Measurements from ENCODE around the gene UGT1A6.

The UGT1A6 gene

GRCh38 chr2:233764264-233764663 lies 71.6 kb downstream of the UGT1A6 start:
- peak; percentile 85 for FAIRE-seq
- DNase-seq (ENCODE audit: low spot score) = peak; percentile 58

- no peak for DNase-seq (ENCODE audit: low spot score)
- FAIRE-seq = no peak
Observed at GRCh38 chr2:233764761-233765160, 72.1 kb downstream of the UGT1A6 start.

DNA sequence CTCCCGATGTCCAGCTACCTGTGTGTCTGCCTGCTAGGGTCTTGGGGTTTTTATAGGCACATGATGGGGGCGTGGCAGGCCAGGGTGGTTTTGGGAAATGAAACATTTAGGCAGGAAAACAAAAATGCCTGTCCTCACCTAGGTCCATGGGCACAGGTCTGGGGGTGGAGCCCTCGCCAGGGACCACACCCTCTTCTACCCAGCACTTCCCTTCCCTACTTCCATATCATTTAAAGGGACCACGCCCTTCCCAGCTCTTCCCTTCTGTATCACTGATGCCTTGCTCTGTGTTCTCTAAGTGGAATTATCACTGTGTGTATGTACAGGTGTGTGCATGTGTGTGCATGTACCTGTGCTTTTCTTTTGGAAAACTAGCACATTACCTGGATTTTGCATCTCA lies 73.7 kb downstream of the UGT1A6 start:
- FAIRE-seq (no peak), DNase-seq (ENCODE audit: low spot score) (no peak)

DNA sequence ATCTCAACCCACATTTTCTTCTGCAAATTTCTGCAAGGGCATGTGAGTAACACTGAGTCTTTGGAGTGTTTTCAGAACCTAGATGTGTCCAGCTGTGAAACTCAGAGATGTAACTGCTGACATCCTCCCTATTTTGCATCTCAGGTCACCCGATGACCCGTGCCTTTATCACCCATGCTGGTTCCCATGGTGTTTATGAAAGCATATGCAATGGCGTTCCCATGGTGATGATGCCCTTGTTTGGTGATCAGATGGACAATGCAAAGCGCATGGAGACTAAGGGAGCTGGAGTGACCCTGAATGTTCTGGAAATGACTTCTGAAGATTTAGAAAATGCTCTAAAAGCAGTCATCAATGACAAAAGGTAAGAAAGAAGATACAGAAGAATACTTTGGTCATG lies 75.4 kb downstream of the UGT1A6 start:
- no peak for FAIRE-seq

DNA sequence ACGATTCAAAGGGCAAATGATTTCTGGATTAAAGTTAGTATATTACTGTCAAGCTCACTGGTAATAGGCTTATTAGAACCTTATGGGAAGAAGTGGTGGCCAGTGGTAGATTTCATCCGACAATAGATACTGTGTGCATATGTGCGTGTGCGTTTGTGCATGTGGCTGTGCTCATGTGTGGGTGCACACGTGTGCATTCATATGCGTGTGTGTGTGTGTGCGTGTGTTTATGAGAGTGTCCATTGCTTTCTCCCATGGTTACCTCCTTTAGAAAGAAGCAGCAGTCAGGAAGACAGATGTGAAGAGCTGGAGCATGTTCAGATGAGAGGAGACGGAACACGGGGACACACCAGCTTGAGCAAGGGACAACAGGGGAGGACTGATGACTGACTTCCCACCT lies 76.6 kb downstream of the UGT1A6 start:
- no peak for DNase-seq (ENCODE audit: low spot score)
- FAIRE-seq = no peak

More for the DNA sequence above, 75.4 kb downstream of the UGT1A6 start:
- DNase-seq (ENCODE audit: low spot score) = no peak

- DNase-seq (ENCODE audit: low spot score) (no peak), FAIRE-seq (no peak)
Observed at GRCh38 chr2:233772153-233772552, 79.5 kb downstream of the UGT1A6 start.

DNA sequence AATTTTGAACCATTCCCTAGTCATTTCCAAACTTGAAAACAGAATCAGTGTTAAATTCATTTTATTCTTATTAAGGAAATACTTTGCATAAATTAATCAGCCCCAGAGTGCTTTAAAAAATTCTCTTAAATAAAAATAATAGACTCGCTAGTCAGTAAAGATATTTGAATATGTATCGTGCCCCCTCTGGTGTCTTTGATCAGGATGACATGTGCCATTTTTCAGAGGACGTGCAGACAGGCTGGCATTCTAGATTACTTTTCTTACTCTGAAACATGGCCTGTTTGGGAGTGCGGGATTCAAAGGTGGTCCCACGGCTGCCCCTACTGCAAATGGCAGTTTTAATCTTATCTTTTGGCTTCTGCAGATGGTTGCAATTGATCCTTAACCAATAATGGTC lies 79.9 kb downstream of the UGT1A6 start:
- FAIRE-seq (no peak), DNase-seq (ENCODE audit: low spot score) (no peak)

GRCh38 chr2:233773854-233774253 lies 81.2 kb downstream of the UGT1A6 start:
- DNase-seq (ENCODE audit: low spot score) = no peak
- no peak for FAIRE-seq

DNA sequence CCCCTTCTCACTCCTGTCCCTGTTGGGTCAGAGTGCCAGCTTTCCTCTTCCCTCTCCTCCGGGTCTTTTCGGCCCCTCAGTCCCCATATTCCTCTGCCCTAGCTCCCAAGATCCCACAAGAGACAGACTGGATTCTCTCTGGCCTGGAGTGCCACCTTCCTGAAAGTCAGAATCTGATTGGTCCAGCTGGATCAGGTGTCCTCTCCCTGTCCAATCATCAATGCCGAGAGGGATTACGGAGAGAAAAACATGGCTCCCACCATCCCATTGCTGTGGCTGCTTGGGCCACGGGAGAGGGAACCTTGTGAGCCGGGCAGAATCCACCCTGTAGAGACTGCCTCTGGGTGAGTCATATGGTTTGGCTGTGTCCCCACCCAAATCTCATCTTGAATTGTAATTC lies 82.7 kb downstream of the UGT1A6 start:
- DNase-seq (ENCODE audit: low spot score) (no peak), FAIRE-seq (no peak)

DNA sequence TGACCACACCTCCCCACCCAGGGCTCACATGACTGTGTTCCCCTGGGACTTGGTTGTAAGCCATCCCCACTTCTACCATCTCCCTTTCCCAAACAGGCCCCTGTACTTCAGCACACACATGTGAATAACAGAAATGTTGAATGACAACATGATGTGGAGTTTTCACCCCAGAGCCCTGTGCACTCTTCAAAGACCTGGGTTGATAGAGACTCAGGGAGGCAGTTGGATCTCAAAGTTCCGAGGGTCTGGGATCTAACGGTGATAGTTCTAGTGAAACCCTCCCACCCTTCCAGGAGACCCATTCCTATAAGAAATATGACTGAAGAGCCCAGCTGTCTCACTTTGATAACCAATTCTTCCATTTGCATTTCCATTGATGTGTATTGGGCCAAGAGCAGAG lies 85.3 kb downstream of the UGT1A6 start, which contains the start of gene MROH2A:
MROH2A (plus strand) TSS at position 301 of the 400 bp plus-strand sequence. CDS start 1,029 bp downstream, outside the sequence.
- FAIRE-seq (no peak), DNase-seq (ENCODE audit: low spot score) (no peak)

- DNase-seq (ENCODE audit: low spot score) (no peak), FAIRE-seq (no peak)
Observed at GRCh38 chr2:233779722-233780121, 87.0 kb downstream of the UGT1A6 start.

GRCh38 chr2:233780771-233781170 lies 88.1 kb downstream of the UGT1A6 start:
- FAIRE-seq = no peak
- no peak for DNase-seq (ENCODE audit: low spot score)

DNA sequence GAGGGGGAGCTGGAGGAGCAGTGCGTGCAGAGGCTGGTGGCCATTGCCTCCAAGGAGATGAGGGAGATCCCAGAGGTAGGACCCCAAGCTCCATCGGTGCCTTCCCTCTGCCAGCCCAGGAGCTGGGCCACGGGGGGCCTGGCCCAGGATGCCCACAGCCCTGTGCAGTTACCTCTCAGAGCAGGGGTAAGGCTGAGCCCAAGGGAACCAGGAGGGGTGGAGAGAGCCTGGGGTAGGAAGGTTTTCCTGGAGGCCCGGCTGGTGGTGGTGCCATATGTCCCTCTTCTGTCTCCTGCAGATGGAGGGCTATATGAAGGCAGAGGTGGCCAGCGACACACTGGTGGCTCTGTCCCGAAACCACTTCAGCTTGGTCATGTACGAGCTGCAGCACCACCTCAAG lies 96.9 kb downstream of the UGT1A6 start:
- no peak for DNase-seq (ENCODE audit: low spot score)
- no peak for FAIRE-seq

GRCh38 chr2:233791151-233791882 lies 98.6 kb downstream of the UGT1A6 start:
- no peak for FAIRE-seq
- no peak for DNase-seq (ENCODE audit: low spot score)

- FAIRE-seq (no peak), DNase-seq (ENCODE audit: low spot score) (no peak)
Observed at GRCh38 chr2:233791883-233792329, 99.2 kb downstream of the UGT1A6 start.

GRCh38 chr2:233792720-233793119 lies 100.0 kb downstream of the UGT1A6 start:
- FAIRE-seq (no peak), DNase-seq (ENCODE audit: low spot score) (no peak)

DNA sequence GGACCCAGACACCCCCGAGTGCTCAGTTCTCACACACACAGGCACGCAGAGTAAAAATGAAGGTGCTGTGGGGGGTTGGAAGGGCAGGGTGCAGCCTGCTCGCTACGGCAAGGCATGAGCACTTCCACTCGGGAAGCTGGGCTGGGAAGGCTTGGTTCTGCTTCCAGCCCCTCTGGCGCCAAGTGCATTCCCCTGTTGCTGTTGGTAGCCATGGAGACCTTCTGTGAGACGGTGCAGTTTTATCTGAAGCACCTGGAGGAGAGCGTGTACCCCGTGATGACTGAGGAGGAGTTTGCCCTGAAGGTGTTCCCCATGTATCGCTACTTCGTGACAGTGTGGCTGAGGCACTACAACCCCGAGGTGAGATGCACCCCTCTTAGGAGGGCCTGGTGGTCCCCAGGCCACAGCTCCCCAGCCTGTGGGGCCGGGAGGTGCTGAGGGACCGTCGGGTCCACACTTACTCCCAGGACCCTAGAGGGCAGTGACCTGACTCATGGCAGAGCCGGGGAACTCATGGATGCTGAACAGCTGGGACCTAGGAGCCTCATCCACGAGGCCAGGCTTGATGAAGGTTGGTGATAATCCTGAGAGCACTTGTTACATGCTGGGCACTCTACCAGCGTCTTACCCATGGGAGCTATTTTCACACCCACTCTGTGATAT lies 100.9 kb downstream of the UGT1A6 start:
- DNase-seq (ENCODE audit: low spot score) = no peak
- FAIRE-seq = no peak

- DNase-seq (ENCODE audit: low spot score) (no peak), FAIRE-seq (no peak)
Observed at GRCh38 chr2:233794128-233794658, 101.5 kb downstream of the UGT1A6 start.

- FAIRE-seq (no peak), DNase-seq (ENCODE audit: low spot score) (no peak)
Observed at GRCh38 chr2:233795735-233796171, 103.1 kb downstream of the UGT1A6 start.

DNA sequence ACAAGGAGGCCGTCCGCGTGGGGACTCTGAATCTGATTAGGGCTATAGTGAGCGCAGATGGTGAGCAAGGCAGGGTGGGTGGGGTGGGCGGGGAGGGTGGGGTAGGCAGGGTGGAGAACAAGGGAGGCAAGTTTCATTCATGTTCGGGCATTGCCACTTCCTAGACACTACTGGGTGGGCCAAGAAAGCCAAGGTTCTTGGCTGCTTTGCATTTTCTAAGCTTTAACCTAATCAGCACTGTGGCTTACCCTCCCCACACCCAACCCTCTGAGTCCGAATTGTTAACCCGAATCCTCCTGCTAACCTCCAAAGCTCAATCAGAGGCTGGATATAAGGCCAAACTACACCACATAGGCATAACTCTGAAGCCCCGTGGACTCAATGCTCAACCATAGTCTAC lies 103.6 kb downstream of the UGT1A6 start:
- DNase-seq (ENCODE audit: low spot score) = no peak
- FAIRE-seq = no peak

GRCh38 chr2:233798335-233799086 lies 105.8 kb downstream of the UGT1A6 start:
- no peak for FAIRE-seq
- DNase-seq (ENCODE audit: low spot score) = no peak

All from RCC 7860 (cell line).